WTC11 (cell line): Measurements from ENCODE around the gene ATP9B. TPM values are rescaled to one million over a fixed set of nuclear protein-coding genes. Genes with fewer than 3 reads are reported as not detected.

ENCODE experiments used
- ATAC-seq: fragments of 200-7000 bp; cut with Tn5 transposase; 2 replicates; pipeline ENCODE4 v1.10.0; 2021; ENCODE audit warnings: mild to moderate bottlenecking, moderate library complexity
- CTCF ChIA-PET: fragments of 300-600 bp; sonication (Branson Sonifier 250); formaldehyde crosslinking; loops from one replicate; lab custom pipeline; 2021; ENCODE audit warnings: antibody characterized with exemption; lab: Charles Lee
- POLR2A ChIA-PET: fragments of 350-600 bp; sonication (Branson Sonifier 250); formaldehyde crosslinking; loops from one replicate; lab custom pipeline; 2021; ENCODE audit warnings: antibody characterized with exemption; lab: Charles Lee
- DNase-seq: peaks from one replicate; pipeline ENCODE4 v3.0.0; 2021; ENCODE audit warnings: low spot score
- H3K27ac Mint-ChIP-seq: 2 replicates; pipeline ENCODE4 v1.8.0; 2021; ENCODE audit warnings: mixed read lengths
- H3K27me3 Mint-ChIP-seq: 2 replicates; pipeline ENCODE4 v1.8.0; 2021; ENCODE audit warnings: low read depth, mild to moderate bottlenecking, moderate library complexity, mixed read lengths
- H3K36me3 Mint-ChIP-seq: 2 replicates; pipeline ENCODE4 v1.8.0; 2021; ENCODE audit warnings: mixed read lengths
- H3K4me1 Mint-ChIP-seq: 2 replicates; pipeline ENCODE4 v1.8.0; 2022; ENCODE audit warnings: mixed read lengths
- H3K4me3 Mint-ChIP-seq: 2 replicates; pipeline ENCODE4 v1.8.0; 2021; ENCODE audit warnings: mild to moderate bottlenecking, moderate library complexity, mixed read lengths
- H3K9me3 Mint-ChIP-seq: 2 replicates; pipeline ENCODE4 v1.8.0; 2021; ENCODE audit warnings: mixed read lengths
- AR ChIP-seq: fragments of 250-450 bp; sonication (Bioruptor Pico); IDR thresholded peaks from 2 replicates; pipeline ENCODE4 v1.9.0; 2021; ENCODE audit warnings: mild to moderate bottlenecking
- CDX4 ChIP-seq: fragments of 250-450 bp; sonication (Bioruptor Pico); IDR thresholded peaks from 2 replicates; pipeline ENCODE4 v1.9.0; 2021; ENCODE audit warnings: moderate library complexity, mild to moderate bottlenecking, inconsistent platforms, borderline replicate concordance
- E2F4 ChIP-seq: sonication (generic); formaldehyde crosslinking; IDR thresholded peaks from 2 replicates; pipeline ENCODE4 v1.8.1; 2022; ENCODE audit warnings: low read depth, mild to moderate bottlenecking, moderate library complexity, missing genetic modification reagents, borderline replicate concordance
- ERG ChIP-seq: fragments of 250-450 bp; sonication (Bioruptor Pico); IDR thresholded peaks from 2 replicates; pipeline ENCODE4 v1.8.0; 2021; ENCODE audit warnings: mild to moderate bottlenecking
- IRF1 ChIP-seq: sonication (generic); formaldehyde crosslinking; IDR thresholded peaks from 2 replicates; pipeline ENCODE4 v1.8.0; 2023; ENCODE audit warnings: missing genetic modification reagents
- MAX ChIP-seq: sonication (generic); formaldehyde crosslinking; IDR thresholded peaks from 2 replicates; pipeline ENCODE4 v1.8.0; 2022; ENCODE audit warnings: mild to moderate bottlenecking, missing genetic modification reagents
- MXD4 ChIP-seq: fragments of 250-450 bp; sonication (Bioruptor Pico); IDR thresholded peaks from 2 replicates; pipeline ENCODE4 v1.8.0; 2021; ENCODE audit warnings: mild to moderate bottlenecking, moderate library complexity, borderline replicate concordance
- NFATC4 ChIP-seq: fragments of 250-450 bp; sonication (Bioruptor Pico); IDR thresholded peaks from 2 replicates; pipeline ENCODE4 v1.9.0; 2021; ENCODE audit warnings: mild to moderate bottlenecking
- SMAD3 ChIP-seq: sonication (generic); formaldehyde crosslinking; IDR thresholded peaks from 2 replicates; pipeline ENCODE4 v1.8.0; 2022; ENCODE audit warnings: missing genetic modification reagents, mild to moderate bottlenecking, borderline replicate concordance
- SOX15 ChIP-seq: fragments of 250-450 bp; sonication (Bioruptor Pico); IDR thresholded peaks from 2 replicates; pipeline ENCODE4 v1.9.0; 2021; ENCODE audit warnings: mild to moderate bottlenecking
- SP1 ChIP-seq: sonication (generic); formaldehyde crosslinking; conservative IDR thresholded peaks from 2 replicates; pipeline ENCODE4 v1.8.1; 2022; ENCODE audit warnings: missing genetic modification reagents
- TEAD1 ChIP-seq: sonication (generic); formaldehyde crosslinking; IDR thresholded peaks from 2 replicates; pipeline ENCODE4 v1.8.0; 2022; ENCODE audit warnings: mild to moderate bottlenecking, missing genetic modification reagents
- USF2 ChIP-seq: sonication (generic); formaldehyde crosslinking; IDR thresholded peaks from 2 replicates; pipeline ENCODE4 v1.8.1; 2023; ENCODE audit warnings: mild to moderate bottlenecking, missing genetic modification reagents, moderate library complexity
- ZBTB21 ChIP-seq: sonication (generic); formaldehyde crosslinking; IDR thresholded peaks from 2 replicates; pipeline ENCODE4 v1.8.1; 2023; ENCODE audit warnings: mild to moderate bottlenecking, missing genetic modification reagents, borderline replicate concordance
- ZNF121 ChIP-seq: sonication (generic); formaldehyde crosslinking; IDR thresholded peaks from 2 replicates; pipeline ENCODE4 v1.8.0; 2023; ENCODE audit warnings: missing genetic modification reagents
- ZNF219 ChIP-seq: sonication (generic); formaldehyde crosslinking; IDR thresholded peaks from 2 replicates; pipeline ENCODE4 v1.8.0; 2023; ENCODE audit warnings: missing genetic modification reagents, mild to moderate bottlenecking, borderline replicate concordance
- ZNF396 ChIP-seq: fragments of 250-450 bp; sonication (Bioruptor Pico); IDR thresholded peaks from 2 replicates; pipeline ENCODE4 v1.8.0; 2021; ENCODE audit warnings: mild to moderate bottlenecking, moderate library complexity, borderline replicate concordance
- ZNF425 ChIP-seq: fragments of 250-450 bp; sonication (Bioruptor Pico); conservative IDR thresholded peaks from 2 replicates; pipeline ENCODE4 v1.9.0; 2021; ENCODE audit warnings: mild to moderate bottlenecking
- ZNF512 ChIP-seq: sonication (generic); formaldehyde crosslinking; IDR thresholded peaks from 2 replicates; pipeline ENCODE4 v1.8.1; 2022; ENCODE audit warnings: missing genetic modification reagents, borderline replicate concordance
- ZNF671 ChIP-seq: fragments of 250-450 bp; sonication (Bioruptor Pico); IDR thresholded peaks from 2 replicates; pipeline ENCODE4 v1.8.0; 2021; ENCODE audit warnings: mild to moderate bottlenecking
- total RNA-seq: library from RNA; stranded (reverse); gene quantifications from 3 replicates; pipeline ENCODE4 v1.2.3, GENCODE V29; 2021

The ATP9B gene
- total RNA-seq, 1 experiment from 2014 or later = 19.0 TPM

GRCh38 chr18:79100944-79101343 lies 31.8 kb downstream of the ATP9B start:
- TF ChIP-seq ZBTB21 (CRISPR knock-in tag) = no peak
- no peak for TF ChIP-seq ZNF425 (CRISPR knock-in tag)
- TF ChIP-seq ZNF671 = no peak
- TF ChIP-seq USF2 = no peak
- TF ChIP-seq MAX (CRISPR knock-in tag) = no peak
- no peak for TF ChIP-seq IRF1 (CRISPR knock-in tag)
- TF ChIP-seq E2F4 = no peak
- no peak for TF ChIP-seq NFATC4
- no peak for TF ChIP-seq AR
- TF ChIP-seq SMAD3 (CRISPR knock-in tag) = no peak
- TF ChIP-seq TEAD1 (CRISPR knock-in tag) = no peak
- TF ChIP-seq ERG (CRISPR knock-in tag) = no peak
- TF ChIP-seq CDX4 (CRISPR knock-in tag) = no peak
- TF ChIP-seq SP1 (CRISPR knock-in tag) = no peak
- no peak for TF ChIP-seq ZNF512 (CRISPR knock-in tag)
- TF ChIP-seq ZNF219 (CRISPR knock-in tag) = no peak
- no peak for TF ChIP-seq ZNF396 (CRISPR knock-in tag)
- no peak for TF ChIP-seq MXD4 (CRISPR knock-in tag)
- TF ChIP-seq SOX15 = no peak
- TF ChIP-seq ZNF121 (CRISPR knock-in tag) = no peak
- POLR2A ChIA-PET = no interaction called here
- no peak for ATAC-seq
- CTCF ChIA-PET = no interaction called here
- no peak for DNase-seq
- H3K4me1 Mint-ChIP-seq = peaks cover 10% of the 10 kb centered on the region
- H3K9me3 Mint-ChIP-seq = peaks cover 7% of the 10 kb centered on the region
- H3K27me3 Mint-ChIP-seq = no peaks in the 10 kb centered on the region
- H3K27ac Mint-ChIP-seq = no peak overlapping the region
- peaks cover 24% of the 10 kb centered on the region for H3K36me3 Mint-ChIP-seq
- no peak overlapping the region for H3K4me3 Mint-ChIP-seq
